Common myeloid progenitor, CD34-positive (primary cell): ENCODE data around the gene GABRG3.
"Not testable (repeated sequence)": the region's sequence is repeated elsewhere in the genome, so short reads cannot be mapped to it uniquely, and the experiment has no call there.

ENCODE experiments used
- CTCF ChIA-PET: fragments of 350-600 bp; sonication (Branson Sonifier 250); formaldehyde crosslinking; loops from one replicate; lab custom pipeline; 2021; ENCODE audit warnings: antibody characterized with exemption; lab: Charles Lee
- POLR2A ChIA-PET: fragments of 350-600 bp; sonication (Branson Sonifier 250); formaldehyde crosslinking; loops from one replicate; lab custom pipeline; 2021; ENCODE audit warnings: antibody characterized with exemption; lab: Charles Lee
- DNase-seq, 3 donors: peaks; one replicate each; pipeline versions ENCODE4 v3.0.0 to v3.0.0-alpha.2; 2013
- H3K27ac ChIP-seq, 2 experiments: 1 replicate in 1 of 2; 2 replicates in 1 of 2; pipeline ENCODE4 v1.7.0; 2013; ENCODE audit warnings: inconsistent platforms in 2 of 2, low read length in 2 of 2, mild to moderate bottlenecking in 2 of 2, low read depth in 1 of 2, moderate library complexity in 1 of 2; ENCODE audit not compliant: severe bottlenecking in 2 of 2, insufficient read depth in 1 of 2, poor library complexity in 1 of 2
- H3K27me3 ChIP-seq, 5 experiments: replicated peaks in 2 of 5; 1 replicate in 3 of 5; 2 replicates in 2 of 5; pipeline versions ENCODE4 v1.6.1 to v1.7.0; 2013; ENCODE audit warnings: low read length in 4 of 5, mild to moderate bottlenecking in 2 of 5, moderate library complexity in 2 of 5, inconsistent platforms in 1 of 5; ENCODE audit not compliant: insufficient read depth in 5 of 5, control insufficient read depth in 4 of 5
- H3K36me3 ChIP-seq, 4 experiments: 1 replicate in 2 of 4; 2 replicates in 2 of 4; pipeline versions ENCODE4 v1.6.1 to v1.7.0; 2013; ENCODE audit warnings: low read length in 3 of 4, control low read depth in 1 of 4, mild to moderate bottlenecking in 1 of 4; ENCODE audit not compliant: control insufficient read depth in 4 of 4, insufficient read depth in 4 of 4
- H3K4me1 ChIP-seq, 4 experiments: 1 replicate in 3 of 4; 2 replicates in 1 of 4; pipeline versions ENCODE4 v1.6.1 to v1.7.1; 2013; ENCODE audit warnings: low read length in 3 of 4, mild to moderate bottlenecking in 3 of 4, control low read depth in 1 of 4, inconsistent platforms in 1 of 4, moderate library complexity in 1 of 4; ENCODE audit not compliant: control insufficient read depth in 4 of 4, insufficient read depth in 4 of 4; ENCODE audit errors: control extremely low read depth in 1 of 4
- H3K4me3 ChIP-seq, 7 experiments: 1 replicate in 4 of 7; 2 replicates in 3 of 7; pipeline versions ENCODE4 v1.5.1 to v1.7.0; 2013; ENCODE audit warnings: mild to moderate bottlenecking in 7 of 7, low read length in 6 of 7, moderate library complexity in 6 of 7, inconsistent platforms in 2 of 7, low read depth in 2 of 7, control low read depth in 1 of 7; ENCODE audit not compliant: insufficient read depth in 4 of 7, control insufficient read depth in 1 of 7; ENCODE audit errors: extremely low read depth in 1 of 7
- H3K9me3 ChIP-seq, 5 experiments: 1 replicate in 4 of 5; 2 replicates in 1 of 5; pipeline versions ENCODE4 v1.6.1 to v1.7.1; 2013; ENCODE audit warnings: low read length in 4 of 5, mild to moderate bottlenecking in 2 of 5, inconsistent platforms in 1 of 5, low read depth in 1 of 5, moderate library complexity in 1 of 5; ENCODE audit not compliant: control insufficient read depth in 4 of 5, insufficient read depth in 2 of 5; ENCODE audit errors: control extremely low read depth in 1 of 5
- WGBS: methylation state at CpG from one replicate; pipeline ENCODE4 v1.1.5; 2013; ENCODE audit not compliant: insufficient coverage; 5-methylcytosine and 5-hydroxymethylcytosine counted together

Gene GABRG3

GRCh38 chr15:27361438-27361837, 390.5 kb downstream of the GABRG3 start:
- H3K4me1 ChIP-seq = no peaks in the 10 kb centered on the region
- WGBS = 92% methylated on average over 3 of the region's 5 CpGs
- POLR2A ChIA-PET = no interaction called here
- no peaks in the 10 kb centered on the region for H3K36me3 ChIP-seq
- no peak for DNase-seq
- H3K27me3 ChIP-seq = peaks cover 0 to 11% (median 4%) of the 10 kb centered on the region in 5 experiments
- no peak overlapping the region for H3K4me3 ChIP-seq
- H3K27ac ChIP-seq = no peak overlapping the region
- CTCF ChIA-PET = no interaction called here
- no peaks in the 10 kb centered on the region for H3K9me3 ChIP-seq

DNA sequence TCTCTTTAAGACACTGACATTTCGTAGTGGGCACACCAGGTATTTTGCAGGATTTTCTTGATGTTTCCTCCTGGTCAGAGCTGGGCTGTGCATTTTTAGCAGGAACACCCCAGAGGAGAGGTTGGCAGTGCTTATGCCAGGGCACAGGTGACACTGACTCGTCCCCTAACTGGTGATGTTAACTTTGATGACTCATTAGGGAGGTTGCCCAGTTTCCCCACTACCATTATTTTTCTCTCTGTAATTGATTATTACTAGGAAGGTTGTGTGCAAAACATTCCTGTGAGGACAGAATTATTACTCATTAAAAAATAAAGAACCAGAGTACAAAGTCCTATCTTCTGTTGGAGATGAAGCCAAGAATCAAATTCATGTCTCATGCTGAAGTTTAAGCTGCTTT, 394.5 kb downstream of the GABRG3 start:
- DNase-seq = no peak
- ChIA-PET CTCF (no interaction called here), POLR2A (no interaction called here)
- Histone ChIP-seq H3K27ac (no peak overlapping the region), H3K27me3 (peaks cover 0 to 2% (median 0%) of the 10 kb centered on the region in 5 experiments), H3K36me3 (no peaks in the 10 kb centered on the region), H3K9me3 (no peaks in the 10 kb centered on the region), H3K4me3 (no peak overlapping the region), H3K4me1 (no peaks in the 10 kb centered on the region)
- WGBS = 100% methylated on average over 1 of the region's 2 CpGs

DNA sequence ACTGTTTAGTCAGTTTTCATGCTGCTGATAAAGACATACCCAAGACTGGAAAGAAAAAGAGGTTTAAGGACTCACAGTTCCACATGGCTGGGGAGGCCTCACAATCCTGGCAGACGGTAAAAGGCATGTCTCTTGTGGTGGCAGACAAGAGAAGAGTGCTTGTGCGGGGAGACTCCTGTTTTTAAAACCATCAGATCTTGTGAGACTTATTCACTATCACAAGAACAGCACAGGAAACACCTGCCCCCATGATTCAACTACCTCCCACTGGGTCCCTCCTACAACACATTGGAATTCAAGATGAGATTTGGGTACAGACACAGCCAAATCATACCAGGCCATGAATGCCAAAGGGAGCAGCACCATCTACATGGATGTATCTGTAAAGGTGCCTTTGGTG, 406.4 kb downstream of the GABRG3 start:
- H3K4me3 ChIP-seq, H3K36me3 ChIP-seq, H3K27me3 ChIP-seq, H3K4me1 ChIP-seq, H3K9me3 ChIP-seq, POLR2A ChIA-PET, CTCF ChIA-PET, DNase-seq, H3K27ac ChIP-seq: not testable (repeated sequence)
- WGBS = 73% methylated on average over 2 of the region's 2 CpGs

GRCh38 chr15:27382361-27383025, 411.5 kb downstream of the GABRG3 start:
- Histone ChIP-seq H3K27ac (no peak overlapping the region), H3K9me3 (peaks cover 0 to 2% (median 0%) of the 10 kb centered on the region in 5 experiments), H3K4me1 (no peaks in the 10 kb centered on the region), H3K36me3 (no peaks in the 10 kb centered on the region), H3K27me3 (no peaks in the 10 kb centered on the region), H3K4me3 (no peak overlapping the region)
- DNase-seq = no peak
- ChIA-PET CTCF (no interaction called here), POLR2A (no interaction called here)
- 67% methylated on average over 8 of the region's 8 CpGs for WGBS

- H3K4me1 ChIP-seq = no peaks in the 10 kb centered on the region
- H3K27ac ChIP-seq = no peak overlapping the region
- H3K27me3 ChIP-seq = no peaks in the 10 kb centered on the region
- H3K9me3 ChIP-seq = peaks cover 0 to 9% (median 0%) of the 10 kb centered on the region in 5 experiments
- no peaks in the 10 kb centered on the region for H3K36me3 ChIP-seq
- ChIA-PET POLR2A (no interaction called here), CTCF (no interaction called here)
- no peak for DNase-seq
- WGBS = no CpG with 5 or more reads among the region's 4 CpGs
- no peak overlapping the region for H3K4me3 ChIP-seq
Measured at GRCh38 chr15:27383726-27384125, 412.7 kb downstream of the GABRG3 start.

GRCh38 chr15:27392163-27392562, 421.2 kb downstream of the GABRG3 start:
- H3K27me3 ChIP-seq = no peaks in the 10 kb centered on the region
- peaks cover 0 to 9% (median 0%) of the 10 kb centered on the region in 5 experiments for H3K9me3 ChIP-seq
- H3K36me3 ChIP-seq = no peaks in the 10 kb centered on the region
- H3K4me1 ChIP-seq = no peaks in the 10 kb centered on the region
- no peak overlapping the region for H3K27ac ChIP-seq
- ChIA-PET CTCF (no interaction called here), POLR2A (no interaction called here)
- WGBS = 92% methylated on average over 1 of the region's 3 CpGs
- no peak overlapping the region for H3K4me3 ChIP-seq
- DNase-seq = no peak

DNA sequence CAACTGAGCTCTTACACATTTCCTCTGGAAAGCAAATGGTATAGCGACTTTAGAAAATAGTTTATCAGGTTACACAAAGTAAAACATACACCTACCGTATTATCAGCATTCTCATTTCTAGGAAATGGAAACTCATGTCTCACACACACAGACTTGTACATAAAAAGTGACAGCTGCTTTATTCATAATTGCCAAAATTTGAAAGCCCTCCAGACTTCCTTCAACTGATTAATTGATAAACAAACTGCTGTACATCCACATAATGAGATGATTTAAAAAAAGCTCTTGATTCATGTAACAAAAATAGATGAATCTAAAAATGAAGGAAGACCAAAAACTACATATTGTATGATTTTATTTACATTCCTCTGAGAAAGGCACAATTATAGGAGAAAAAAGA, 425.5 kb downstream of the GABRG3 start:
- WGBS = no CpG with 5 or more reads among the region's 2 CpGs
- CTCF ChIA-PET = no interaction called here
- POLR2A ChIA-PET = no interaction called here
- no peak for DNase-seq
- no peak overlapping the region for H3K4me3 ChIP-seq
- no peaks in the 10 kb centered on the region for H3K4me1 ChIP-seq
- peaks cover 0 to 3% (median 0%) of the 10 kb centered on the region in 5 experiments for H3K9me3 ChIP-seq
- no peak overlapping the region for H3K27ac ChIP-seq
- H3K36me3 ChIP-seq = no peaks in the 10 kb centered on the region
- H3K27me3 ChIP-seq = no peaks in the 10 kb centered on the region
